ENCODE measurements around the gene SDC3.

Gene SDC3

DNA sequence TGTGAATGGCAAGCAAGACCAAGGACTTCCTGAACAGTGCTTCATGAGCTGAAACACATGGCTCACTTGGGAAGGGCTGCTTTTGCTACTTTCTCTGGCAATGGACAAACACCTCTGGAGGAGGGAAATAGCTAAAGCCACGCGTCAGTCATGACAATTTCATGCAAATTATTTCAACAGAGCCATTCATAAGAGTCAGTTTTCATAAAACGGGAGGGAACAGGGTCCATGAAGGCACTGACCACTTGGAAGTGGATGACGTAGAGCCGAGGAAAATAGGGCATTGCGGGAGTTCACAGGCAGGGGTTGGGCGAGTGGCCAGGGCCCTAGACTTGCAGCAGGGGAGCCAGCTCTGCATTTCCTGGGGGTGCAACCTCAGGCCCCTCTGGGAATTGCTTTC lies 43.9 kb downstream of the SDC3 start:
- no peak for DNase-seq
- H3K4me1 Mint-ChIP-seq, result peaks cover 7% of the 10 kb centered on the region
- no peaks in the 10 kb centered on the region for H3K9me3 Mint-ChIP-seq
- no peak overlapping the region for H3K4me3 Mint-ChIP-seq
- H3K27ac Mint-ChIP-seq, result no peak overlapping the region
- no peak for TF ChIP-seq CTCF (IDR thresholded peaks at IDR 0.05)
- H3K27me3 Mint-ChIP-seq (ENCODE audit: low read depth, poor library complexity), result peaks cover 8% of the 10 kb centered on the region
- no peaks in the 10 kb centered on the region for H3K36me3 Mint-ChIP-seq (ENCODE audit: low read depth)

DNA sequence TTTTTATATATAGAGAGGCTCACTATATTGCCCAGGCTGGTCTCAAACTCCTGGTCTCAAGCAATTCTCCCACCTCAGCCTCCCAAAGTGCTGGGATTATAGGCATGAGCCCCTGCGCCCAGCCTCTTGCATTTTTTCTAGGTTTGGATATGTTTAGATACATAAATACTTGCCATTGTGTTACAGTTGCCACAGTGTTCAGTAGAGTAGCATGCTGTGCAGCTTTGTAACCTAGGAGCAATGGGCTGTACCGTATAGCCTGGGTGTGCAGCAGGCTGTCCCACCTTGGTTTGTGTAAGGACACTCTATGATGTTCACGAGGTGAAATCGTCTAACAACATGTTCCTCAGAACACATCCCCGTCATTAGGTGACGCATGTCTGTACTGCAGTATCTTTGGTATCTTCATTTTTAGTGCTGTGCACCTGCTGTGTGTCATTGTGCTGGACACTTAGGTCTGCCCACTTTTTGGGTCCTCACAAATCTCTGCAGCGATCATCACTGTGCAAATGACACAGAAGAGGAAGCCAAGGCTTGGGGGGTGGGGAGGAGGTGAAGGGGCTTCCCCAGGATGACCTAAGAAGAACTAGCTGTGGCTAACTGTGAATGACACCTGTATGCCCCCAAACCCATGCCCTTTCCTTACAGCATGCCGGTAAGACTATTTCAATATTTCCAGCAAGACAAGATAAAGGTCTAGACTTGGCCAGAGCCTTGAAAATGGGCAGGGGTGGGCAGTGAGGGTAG lies 44.5 kb downstream of the SDC3 start:
- H3K27me3 Mint-ChIP-seq (ENCODE audit: low read depth, poor library complexity), result peaks cover 8% of the 10 kb centered on the region
- no peak for DNase-seq
- H3K4me1 Mint-ChIP-seq, result peaks cover under 1% of the 10 kb centered on the region
- H3K9me3 Mint-ChIP-seq, result no peaks in the 10 kb centered on the region
- no peak overlapping the region for H3K4me3 Mint-ChIP-seq
- H3K27ac Mint-ChIP-seq, result no peak overlapping the region
- no peaks in the 10 kb centered on the region for H3K36me3 Mint-ChIP-seq (ENCODE audit: low read depth)
- no peak for TF ChIP-seq CTCF (IDR thresholded peaks at IDR 0.05)

DNA sequence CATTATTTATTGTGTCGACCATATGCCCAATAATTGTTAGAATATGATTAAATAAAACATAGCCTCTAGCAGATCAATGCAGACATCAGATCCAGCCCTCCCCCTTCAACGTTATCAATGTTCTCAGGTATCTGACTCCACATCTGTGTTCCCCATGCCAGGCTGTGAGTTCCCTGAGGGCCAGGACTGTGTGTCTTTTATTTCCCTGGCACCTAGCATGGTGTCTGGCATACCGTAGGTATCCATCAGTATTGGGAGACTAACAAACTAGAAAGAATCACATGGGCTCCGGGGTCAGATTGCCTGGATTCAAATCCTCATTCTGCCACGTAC lies 48.3 kb downstream of the SDC3 start:
- no peaks in the 10 kb centered on the region for H3K9me3 Mint-ChIP-seq

DNA sequence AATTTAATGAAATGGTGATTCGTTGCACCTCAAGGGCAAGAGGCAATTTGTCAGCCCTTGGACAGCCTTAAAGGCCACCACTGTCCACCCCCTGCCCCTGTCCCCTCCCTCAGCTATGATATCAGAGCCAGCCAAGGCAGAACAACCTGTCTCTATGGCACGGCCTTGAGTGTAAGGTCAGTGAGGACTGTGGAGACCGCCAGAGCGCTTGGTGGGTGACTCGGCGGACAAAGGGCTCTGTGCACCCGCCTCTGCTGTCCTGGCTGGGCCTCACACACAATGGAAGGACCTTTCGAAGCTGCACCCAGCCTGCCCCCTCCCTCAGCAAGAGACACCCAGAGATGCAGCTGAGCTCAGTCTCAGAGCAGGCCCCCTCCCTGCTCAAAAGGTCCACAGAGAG lies 50.6 kb downstream of the SDC3 start:
- Mint-ChIP-seq H3K4me3 (no peak overlapping the region), H3K4me1 (peaks cover 31% of the 10 kb centered on the region), H3K9me3 (no peaks in the 10 kb centered on the region), H3K27me3 (ENCODE audit: low read depth, poor library complexity) (peaks cover 12% of the 10 kb centered on the region), H3K27ac (no peak overlapping the region), H3K36me3 (ENCODE audit: low read depth) (no peaks in the 10 kb centered on the region)
- no peak for TF ChIP-seq CTCF (IDR thresholded peaks at IDR 0.05)
- no peak for DNase-seq

More for the DNA sequence above, 48.3 kb downstream of the SDC3 start:
- no peak overlapping the region for H3K27ac Mint-ChIP-seq
- H3K27me3 Mint-ChIP-seq (ENCODE audit: low read depth, poor library complexity), result peaks cover 17% of the 10 kb centered on the region
- H3K4me1 Mint-ChIP-seq, result peaks cover 18% of the 10 kb centered on the region
- H3K36me3 Mint-ChIP-seq (ENCODE audit: low read depth), result no peaks in the 10 kb centered on the region
- no peak for DNase-seq
- no peak overlapping the region for H3K4me3 Mint-ChIP-seq
- TF ChIP-seq CTCF (IDR thresholded peaks at IDR 0.05), result no peak

DNA sequence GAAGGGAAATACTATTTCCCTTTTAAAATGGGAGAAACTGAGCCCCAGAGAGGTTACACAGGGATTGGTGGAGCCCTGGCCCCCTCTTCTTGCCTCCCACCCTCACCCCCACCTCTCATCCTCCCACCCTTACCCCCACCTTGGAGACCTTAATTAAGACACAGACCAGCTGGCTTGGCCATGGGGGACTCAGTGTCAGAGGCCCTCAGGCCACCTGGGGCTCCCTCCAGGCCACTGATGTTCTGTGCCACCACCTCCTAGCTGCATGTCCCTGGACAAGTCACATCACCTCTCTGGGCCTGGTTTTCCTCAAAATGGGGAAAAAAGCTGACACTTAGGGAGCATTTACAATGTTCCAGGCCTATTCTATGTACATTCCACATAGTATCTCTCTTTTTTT lies 51.5 kb downstream of the SDC3 start:
- Mint-ChIP-seq H3K4me3 (no peak overlapping the region), H3K27ac (peak overlapping the region; percentile 42), H3K36me3 (ENCODE audit: low read depth) (no peaks in the 10 kb centered on the region), H3K4me1 (peaks cover 40% of the 10 kb centered on the region), H3K9me3 (no peaks in the 10 kb centered on the region), H3K27me3 (ENCODE audit: low read depth, poor library complexity) (peaks cover 12% of the 10 kb centered on the region)
- TF ChIP-seq CTCF (IDR thresholded peaks at IDR 0.05), result no peak
- no peak for DNase-seq

DNA sequence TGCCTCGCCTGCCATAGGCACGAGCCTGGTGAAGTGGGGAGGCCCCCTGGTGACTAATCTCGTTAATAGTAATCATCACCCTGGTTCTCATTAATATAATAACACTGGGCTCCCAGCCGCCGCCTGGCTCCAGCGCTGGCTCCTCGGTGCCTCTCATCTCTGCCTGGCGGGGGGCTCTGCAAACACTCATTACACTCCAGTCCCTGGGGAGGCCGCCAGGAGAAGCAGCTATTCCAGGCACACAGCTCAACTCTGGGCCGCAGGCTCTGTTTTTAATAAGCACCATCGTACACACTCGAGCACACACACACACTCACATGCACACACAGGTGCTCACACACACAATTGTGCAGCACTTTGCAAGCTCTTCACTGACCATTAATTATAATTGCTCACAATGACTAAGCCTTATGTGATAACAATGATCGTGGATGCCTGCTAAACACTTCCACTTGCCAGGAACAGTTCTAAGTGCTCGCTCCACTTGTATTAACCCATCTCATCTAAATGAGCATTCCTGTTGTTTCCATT lies 52.2 kb downstream of the SDC3 start:
- Mint-ChIP-seq H3K27ac (no peak overlapping the region), H3K4me1 (peaks cover 43% of the 10 kb centered on the region), H3K36me3 (ENCODE audit: low read depth) (no peaks in the 10 kb centered on the region), H3K9me3 (no peaks in the 10 kb centered on the region), H3K27me3 (ENCODE audit: low read depth, poor library complexity) (peaks cover 12% of the 10 kb centered on the region), H3K4me3 (no peak overlapping the region)
- peak; percentile 28 for DNase-seq
- TF ChIP-seq CTCF (IDR thresholded peaks at IDR 0.05), result no peak

All from nephron progenitor cell (in vitro differentiated cells).